IMR-90 (cell line): ENCODE data around the gene HSPB1. TPM values are rescaled to one million over a fixed set of nuclear protein-coding genes. Genes with fewer than 3 reads are reported as not detected.

Source experiments
- ATAC-seq: fragments of 200-7000 bp; cut with Tn5 transposase; 2 replicates; pipeline ENCODE4 v1.9.1; 2020; ENCODE audit warnings: low read depth, mild to moderate bottlenecking, moderate library complexity
- BruUV-seq: library from RNA; stranded (reverse); fragments of 400-500 nt; replicated peaks from 2 replicates; lab custom pipeline; 2021; lab: Mats Ljungman, UMichigan
- CTCF ChIA-PET: fragments of 300-600 bp; formaldehyde crosslinking; extraction: SDS; loops from one replicate; lab custom pipeline; 2021; ENCODE audit warnings: antibody characterized with exemption; lab: Yijun Ruan, JAX
- POLR2A ChIA-PET: fragments of 300-600 bp; sonication (Branson Sonifier 250); formaldehyde crosslinking; loops from one replicate; lab custom pipeline; 2022; ENCODE audit warnings: antibody characterized with exemption; ENCODE audit not compliant: unreplicated experiment; lab: Charles Lee
- DNase-seq: peaks from one replicate; pipeline ENCODE4 v3.0.0; 2013
- H2AFZ ChIP-seq: replicated peaks from 2 replicates; pipeline ENCODE3; 2013; ENCODE audit warnings: low read length, mild to moderate bottlenecking; ENCODE audit not compliant: poor library complexity
- H2AK5ac ChIP-seq: 2 replicates; pipeline ENCODE4 v1.6.1; 2013; ENCODE audit warnings: low read depth, low read length, inconsistent platforms
- H2AK9ac ChIP-seq: replicated peaks from 2 replicates; pipeline ENCODE3; 2013; ENCODE audit warnings: mild to moderate bottlenecking, low read depth, low read length, moderate library complexity; ENCODE audit not compliant: poor library complexity
- H2BK120ac ChIP-seq: 2 replicates; pipeline ENCODE4 v1.6.1; 2013; ENCODE audit warnings: low read depth, low read length, inconsistent platforms
- H2BK15ac ChIP-seq: 3 replicates; pipeline ENCODE4 v1.6.1; 2013; ENCODE audit warnings: low read depth, low read length, inconsistent platforms
- H2BK20ac ChIP-seq: 2 replicates; pipeline ENCODE4 v1.6.1; 2013; ENCODE audit warnings: low read depth, mild to moderate bottlenecking, inconsistent platforms, low read length, moderate library complexity
- H2BK5ac ChIP-seq: 2 replicates; pipeline ENCODE4 v1.6.1; 2013; ENCODE audit warnings: mild to moderate bottlenecking, low read depth, low read length, inconsistent platforms; ENCODE audit not compliant: poor library complexity, severe bottlenecking
- H3K14ac ChIP-seq: replicated peaks from 2 replicates; pipeline ENCODE4 v1.6.1; 2013; ENCODE audit warnings: low read depth, low read length, inconsistent platforms
- H3K18ac ChIP-seq: 2 replicates; pipeline ENCODE4 v1.6.1; 2013; ENCODE audit warnings: low read depth, low read length, control low read depth
- H3K23ac ChIP-seq: 2 replicates; pipeline ENCODE4 v1.6.1; 2013; ENCODE audit warnings: low read depth, low read length, inconsistent platforms
- H3K27ac ChIP-seq: 2 replicates; pipeline ENCODE4 v1.5.1; 2013; ENCODE audit warnings: mild to moderate bottlenecking, control low read depth, low read length; ENCODE audit not compliant: insufficient read depth
- H3K27me3 ChIP-seq: 2 replicates; pipeline ENCODE4 v1.6.1; 2013; ENCODE audit warnings: low read length; ENCODE audit not compliant: control insufficient read depth, insufficient read depth
- H3K36me3 ChIP-seq: 2 replicates; pipeline ENCODE4 v1.6.1; 2013; ENCODE audit warnings: low read length, mixed read lengths; ENCODE audit not compliant: control insufficient read depth, insufficient read depth
- H3K4ac ChIP-seq: 2 replicates; pipeline ENCODE4 v1.6.1; 2013; ENCODE audit warnings: low read depth, low read length, inconsistent platforms
- H3K4me1 ChIP-seq: 2 replicates; pipeline ENCODE4 v1.6.1; 2013; ENCODE audit warnings: low read length, mixed read lengths; ENCODE audit not compliant: control insufficient read depth, insufficient read depth
- H3K4me2 ChIP-seq: 2 replicates; pipeline ENCODE4 v1.6.1; 2013; ENCODE audit warnings: low read depth, mild to moderate bottlenecking, control low read depth, low read length, moderate library complexity
- H3K4me3 ChIP-seq: 2 replicates; pipeline ENCODE4 v1.5.1; 2013; ENCODE audit warnings: low read depth, mild to moderate bottlenecking, control low read depth, low read length, moderate library complexity; ENCODE audit not compliant: insufficient read depth
- H3K56ac ChIP-seq: 2 replicates; pipeline ENCODE4 v1.6.1; 2013; ENCODE audit warnings: low read length, inconsistent platforms; ENCODE audit not compliant: insufficient read depth; ENCODE audit errors: extremely low read depth
- H3K79me1 ChIP-seq, 2 experiments: 2 replicates each; pipeline ENCODE4 v1.6.1; 2013; ENCODE audit warnings: low read length in 2 of 2, inconsistent platforms in 1 of 2, low read depth in 1 of 2
- H3K9ac ChIP-seq: 2 replicates; pipeline ENCODE4 v1.6.1; 2013; ENCODE audit warnings: low read depth, low read length, control low read depth
- H3K9me1 ChIP-seq: 2 replicates; pipeline ENCODE4 v1.6.1; 2013; ENCODE audit warnings: low read length, inconsistent platforms; ENCODE audit not compliant: insufficient read depth
- H3K9me3 ChIP-seq: 2 replicates; pipeline ENCODE4 v1.6.1; 2013; ENCODE audit warnings: low read length; ENCODE audit not compliant: control insufficient read depth, insufficient read depth
- H4K20me1 ChIP-seq: 2 replicates; pipeline ENCODE4 v1.6.1; 2013; ENCODE audit warnings: low read length, inconsistent platforms; ENCODE audit not compliant: insufficient read depth
- H4K5ac ChIP-seq: 2 replicates; pipeline ENCODE4 v1.6.1; 2013; ENCODE audit warnings: mild to moderate bottlenecking, low read depth, low read length, control low read depth
- H4K8ac ChIP-seq, 2 experiments: 2 replicates each; pipeline ENCODE4 v1.6.1; 2013; ENCODE audit warnings: low read depth in 2 of 2, low read length in 2 of 2, control low read depth in 1 of 2, inconsistent platforms in 1 of 2
- H4K91ac ChIP-seq: 2 replicates; pipeline ENCODE4 v1.6.1; 2013; ENCODE audit warnings: low read depth, low read length, inconsistent platforms; ENCODE audit not compliant: insufficient read depth
- BHLHE40 ChIP-seq: fragments of 150-350 bp; IDR thresholded peaks from 2 replicates; pipeline ENCODE4 v1.6.1; 2016; ENCODE audit warnings: mild to moderate bottlenecking, low read depth, low read length
- CEBPB ChIP-seq: IDR thresholded peaks from 2 replicates; pipeline ENCODE4 v1.6.1; 2012; ENCODE audit warnings: low read depth, low read length, improper control_type of control experiment
- CHD1 ChIP-seq: IDR thresholded peaks from 2 replicates; pipeline ENCODE4 v1.6.1; 2012; ENCODE audit warnings: low read depth, low read length, improper control_type of control experiment
- CTCF ChIP-seq: conservative IDR thresholded peaks from 2 replicates; pipeline ENCODE4 v1.5.1; 2012; ENCODE audit warnings: mild to moderate bottlenecking, low read depth, low read length, improper control_type of control experiment
- ELK1 ChIP-seq: fragments of 150-350 bp; IDR thresholded peaks from 2 replicates; pipeline ENCODE4 v1.6.1; 2016; ENCODE audit warnings: low read depth, mild to moderate bottlenecking, low read length, moderate library complexity, borderline replicate concordance
- FOS ChIP-seq: fragments of 150-350 bp; IDR thresholded peaks from 2 replicates; pipeline ENCODE4 v1.6.1; 2016; ENCODE audit warnings: low read depth, low read length
- MAFK ChIP-seq: IDR thresholded peaks from 2 replicates; pipeline ENCODE4 v1.6.1; 2012; ENCODE audit warnings: low read depth, low read length, improper control_type of control experiment
- MAZ ChIP-seq: IDR thresholded peaks from 2 replicates; pipeline ENCODE4 v1.6.1; 2012; ENCODE audit warnings: low read depth, mild to moderate bottlenecking, low read length, improper control_type of control experiment, moderate library complexity, borderline replicate concordance
- MXI1 ChIP-seq: IDR thresholded peaks from 2 replicates; pipeline ENCODE4 v1.6.1; 2012; ENCODE audit warnings: low read depth, mild to moderate bottlenecking, low read length, moderate library complexity, borderline replicate concordance
- NFE2L2 ChIP-seq: fragments of 150-350 bp; IDR thresholded peaks from 2 replicates; pipeline ENCODE4 v1.6.1; 2016; ENCODE audit warnings: low read depth, mild to moderate bottlenecking, low read length
- POLR2A ChIP-seq: IDR thresholded peaks from 2 replicates; pipeline ENCODE4 v1.6.1; 2012; ENCODE audit warnings: mild to moderate bottlenecking, low read depth, low read length
- RAD21 ChIP-seq: IDR thresholded peaks from 2 replicates; pipeline ENCODE4 v1.6.1; 2012; ENCODE audit warnings: low read length, improper control_type of control experiment
- RCOR1 ChIP-seq: IDR thresholded peaks from 2 replicates; pipeline ENCODE4 v1.6.1; 2012; ENCODE audit warnings: mild to moderate bottlenecking, low read length, improper control_type of control experiment; ENCODE audit not compliant: insufficient replicate concordance
- RFX5 ChIP-seq: IDR thresholded peaks from 2 replicates; pipeline ENCODE4 v1.8.0; 2012; ENCODE audit warnings: low read depth, mild to moderate bottlenecking, low read length, moderate library complexity
- SMC3 ChIP-seq: fragments of 150-350 bp; IDR thresholded peaks from 2 replicates; pipeline ENCODE4 v1.6.1; 2016; ENCODE audit warnings: low read depth, mild to moderate bottlenecking, antibody characterized with exemption, low read length, moderate library complexity
- USF2 ChIP-seq: fragments of 150-350 bp; IDR thresholded peaks from 2 replicates; pipeline ENCODE4 v1.6.1; 2017; ENCODE audit warnings: mild to moderate bottlenecking, antibody characterized with exemption, low read length, low read depth
- WGBS, 2 experiments: methylation state at CpG; one replicate each; pipeline versions ENCODE4 v1.1.5 to v1.1.7; 2013; ENCODE audit warnings: missing lambda C conversion rate in 2 of 2; ENCODE audit not compliant: insufficient read length in 1 of 2; ENCODE audit errors: extremely low coverage in 2 of 2; 5-methylcytosine and 5-hydroxymethylcytosine counted together
- dilution Hi-C: fragments of 300-500 bp; cut with HindIII; formaldehyde crosslinking; loops from one replicate; pipeline ENCODE4 v1.14.3; 2018; ENCODE audit warnings: low sequenced_read_pairs; ENCODE audit not compliant: unreplicated experiment
- in situ Hi-C: fragments of 300-500 bp; cut with MboI; formaldehyde crosslinking; loops from 3 replicates; pipeline ENCODE4 v1.14.3; 2019; ENCODE audit warnings: low sequenced_read_pairs, inconsistent platforms, mixed read lengths
- intact Hi-C: fragments of 100-400 bp; cut with micrococcal nuclease; formaldehyde crosslinking; loops from 2 replicates; pipeline ENCODE4 v1.10.0; 2022
- polyA plus RNA-seq, 3 experiments: library from polyadenylated mRNA; depleted of rRNA; stranded (reverse); fragments of >200 nt; gene quantifications; 2 replicates each; pipeline ENCODE4 v1.2.3, GENCODE V29; 2012; ENCODE audit warnings: low replicate concordance in 1 of 3
- total RNA-seq: library from RNA; depleted of rRNA; stranded (reverse); fragments of >200 nt; gene quantifications from 2 replicates; pipeline ENCODE4 v1.2.3, GENCODE V29; 2012

HSPB1 gene
- total and polyA plus RNA-seq, 2 of the 4 experiments (the other 2 are of a cell fraction), result 33.2 to 1,363 TPM

GRCh38 chr7:76353744-76354143 is 51.3 kb downstream of the HSPB1 start:
- Histone ChIP-seq H3K4me1 (peaks cover 10% of the 10 kb centered on the region), H2BK5ac (no peak overlapping the region), H2AK9ac (no peak overlapping the region), H4K5ac (no peak overlapping the region), H3K9me1 (peaks cover 5% of the 10 kb centered on the region; the same call in 1 of the 2 replicates), H3K27me3 (no peaks in the 10 kb centered on the region), H2BK120ac (no peak overlapping the region), H3K23ac (no peak overlapping the region), H3K27ac (no peak overlapping the region), H3K9ac (no peak overlapping the region), H4K91ac (no peak overlapping the region), H3K79me1 (peaks cover 0 to 31% of the 10 kb centered on the region in 2 experiments; a peak in 3 of 4 replicates), H3K18ac (no peak overlapping the region), H2AK5ac (no peak overlapping the region), H4K8ac (no peak overlapping the region), H4K20me1 (peaks cover 100% of the 10 kb centered on the region), H3K4me2 (no peak overlapping the region), H3K36me3 (peaks cover 31% of the 10 kb centered on the region), H3K4ac (no peak overlapping the region), H3K4me3 (no peak overlapping the region), H3K56ac (no peak overlapping the region), H2AFZ (no peak overlapping the region), H2BK15ac (no peak overlapping the region), H3K14ac (no peak overlapping the region), H2BK20ac (no peak overlapping the region), H3K9me3 (no peaks in the 10 kb centered on the region)
- dilution Hi-C loops, result no loop called here
- in situ Hi-C loops, result no loop called here
- WGBS, 2 experiments, result 100% methylated on average over 1 of the region's 5 CpGs; no CpG with 5 or more reads in 1 of the 2 experiments
- DNase-seq, result no peak
- no peak for TF ChIP-seq NFE2L2
- no peak for TF ChIP-seq CHD1
- no peak for TF ChIP-seq CEBPB
- no peak for TF ChIP-seq MXI1
- no peak for TF ChIP-seq RAD21
- no peak for TF ChIP-seq MAFK
- no peak for TF ChIP-seq POLR2A
- no peak for TF ChIP-seq ELK1
- TF ChIP-seq RCOR1, result no peak
- TF ChIP-seq SMC3, result no peak
- TF ChIP-seq RFX5, result no peak
- no peak for TF ChIP-seq FOS
- TF ChIP-seq MAZ, result no peak
- no peak for TF ChIP-seq USF2
- no peak for TF ChIP-seq BHLHE40
- TF ChIP-seq CTCF, result no peak
- no TSS peak for BruUV-seq
- ChIA-PET POLR2A (no interaction called here), CTCF (interaction anchor here (0.6 to 0.8 kb wide), 3 partner anchors 19 to 210 kb away, joined by 3 read pairs; no protein-coding TSS in a partner anchor)
- intact Hi-C loops, result no loop called here
- no peak for ATAC-seq
